ENCODE measurements around the gene R3HDM2.

Gene R3HDM2

DNA sequence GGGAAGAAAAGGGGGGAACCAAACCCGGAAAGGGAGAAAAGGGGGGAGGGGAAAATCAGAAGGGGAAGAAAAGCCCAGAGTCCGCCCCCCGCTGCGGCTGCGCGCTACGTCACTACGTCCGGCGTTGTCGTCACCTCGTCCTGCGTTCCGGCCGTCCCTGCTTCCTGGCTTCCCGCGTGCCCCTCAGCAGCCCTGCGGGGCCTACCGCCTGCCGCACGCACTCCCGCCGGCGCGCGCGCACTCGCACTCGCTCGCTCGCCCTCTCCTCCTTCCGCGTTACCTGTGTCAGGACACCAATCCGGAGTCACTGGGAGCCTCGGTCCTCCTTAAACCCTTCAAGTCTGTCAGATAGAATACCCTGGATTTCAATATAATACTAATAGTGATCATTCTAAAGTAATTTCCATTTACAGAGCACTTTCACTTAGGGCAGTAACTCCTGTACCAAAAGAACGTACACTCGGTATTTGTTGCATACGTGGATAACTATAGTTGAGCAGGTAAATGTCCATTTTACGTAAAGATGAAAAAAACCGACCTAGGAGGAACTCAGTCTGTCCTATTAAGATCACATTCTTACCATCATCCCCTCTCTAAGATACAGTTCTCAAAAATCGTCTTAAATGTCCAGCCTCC is at the start of gene R3HDM2:
TSS of gene R3HDM2 (minus strand) at position 113 of the 636 bp plus-strand sequence. CDS start 120,615 bp downstream, outside the sequence.
- in situ Hi-C loops (cut with MboI; ENCODE audit: low pct_unique_long_range_greater_than_20kb, low sequenced_read_pairs): no loop called here
- peak; percentile 98 for DNase-seq

DNA sequence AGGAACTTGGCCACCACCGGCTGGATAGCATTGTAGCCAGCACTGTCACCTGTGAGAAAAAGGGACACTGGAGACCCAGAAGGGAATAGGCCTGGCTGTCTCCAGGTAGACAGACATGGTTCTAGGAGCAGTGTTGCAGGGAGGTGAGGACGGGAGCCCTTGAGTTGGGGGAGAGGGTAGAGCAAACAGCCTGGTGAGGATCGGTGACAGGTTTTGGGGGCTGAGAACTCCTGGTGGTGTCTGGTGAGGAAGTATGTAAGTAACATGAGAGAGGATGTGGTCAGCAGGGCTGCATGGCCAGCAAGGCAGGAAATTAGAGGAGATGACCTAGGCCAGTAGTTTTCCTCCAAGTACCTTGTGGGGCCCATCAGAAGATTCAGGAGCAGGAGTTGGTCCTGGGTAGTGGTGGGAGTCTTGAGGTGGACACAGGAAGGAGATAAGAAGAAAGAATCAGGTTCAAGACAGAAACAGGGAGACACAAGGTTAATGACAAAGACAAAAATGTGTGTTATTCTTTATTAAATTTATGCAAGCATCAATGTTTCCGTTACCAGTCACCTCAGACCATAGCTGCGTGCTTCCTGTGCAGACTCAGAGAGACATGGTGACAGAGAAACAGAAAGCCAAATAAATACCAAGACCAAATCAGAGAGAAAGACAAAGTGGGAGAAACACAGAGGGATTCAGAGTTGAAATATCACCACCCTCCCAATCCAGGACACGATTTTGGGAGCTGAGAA is 48.7 kb upstream of the R3HDM2 start, which contains the start of gene ARHGAP9:
TSS of gene ARHGAP9 (minus strand) at position 491 of the 740 bp plus-strand sequence. CDS start at position 31, 460 bp downstream.
- DNase-seq: no peak
- in situ Hi-C loops (cut with MboI; ENCODE audit: low pct_unique_long_range_greater_than_20kb, low sequenced_read_pairs): no loop called here

DNA sequence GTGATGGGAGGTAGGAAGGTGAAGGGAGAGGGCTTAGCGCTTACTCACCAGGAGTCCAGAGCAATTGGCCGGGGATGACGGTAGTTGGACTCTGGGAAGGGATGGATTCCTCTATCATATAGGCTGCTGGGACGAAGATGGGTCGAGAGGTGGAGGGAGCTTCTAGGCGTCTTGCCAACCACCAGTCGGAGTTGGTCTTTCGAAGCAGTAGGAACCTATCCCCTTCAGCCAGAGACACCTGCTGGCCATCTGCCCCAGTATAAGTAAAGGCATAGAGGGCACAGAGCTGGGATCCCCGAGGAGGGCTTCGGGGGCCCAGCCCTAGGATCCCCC is 48.2 kb upstream of the R3HDM2 start:
- DNase-seq: no peak
- in situ Hi-C loops (cut with MboI; ENCODE audit: low pct_unique_long_range_greater_than_20kb, low sequenced_read_pairs): no loop called here

DNA sequence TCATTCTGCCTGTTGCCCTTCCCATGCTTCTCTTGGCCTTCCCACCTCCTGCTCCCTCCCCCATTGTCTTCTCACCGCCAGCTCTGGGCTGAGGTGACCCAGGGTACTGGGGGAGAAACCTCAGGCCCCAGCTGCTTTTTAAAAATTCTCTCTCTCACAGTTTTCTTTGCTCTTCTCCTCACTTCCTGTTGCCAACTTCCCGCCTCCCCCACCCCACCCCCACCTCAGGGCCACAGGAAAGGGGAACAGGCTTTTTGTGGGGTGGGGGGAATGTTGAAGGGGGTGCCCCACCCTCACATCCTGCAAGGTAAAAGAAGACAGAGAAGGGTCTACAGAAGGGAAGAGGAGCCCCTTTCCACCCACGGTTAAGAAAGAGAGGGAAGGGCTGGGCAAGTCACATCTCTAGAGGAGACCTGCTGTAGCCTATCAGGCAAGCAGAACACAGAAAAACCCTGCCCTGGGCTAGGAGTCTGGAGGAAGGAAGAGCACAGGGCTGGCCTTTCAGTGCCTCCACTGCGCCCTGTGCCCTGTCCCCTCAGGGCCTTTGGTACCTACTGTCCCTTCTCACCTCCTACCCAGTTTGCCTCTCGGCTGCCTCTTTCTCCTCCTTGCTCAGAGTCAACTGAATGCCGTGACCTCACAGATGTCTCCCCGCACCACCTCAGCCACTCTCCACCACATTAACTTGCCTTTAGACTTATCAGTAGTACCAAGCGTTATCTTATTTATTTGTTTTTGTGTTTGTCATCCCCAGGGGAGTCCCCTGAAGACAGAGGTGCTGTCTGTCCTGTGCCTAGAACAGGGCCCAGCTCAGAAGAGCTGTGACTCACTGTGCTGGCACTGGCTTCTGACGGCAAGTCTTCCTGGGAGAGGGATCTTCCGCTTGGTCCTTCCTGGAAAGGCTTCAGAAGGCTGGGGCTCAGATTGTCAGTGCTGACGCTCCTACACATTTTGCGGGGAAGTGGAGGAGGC is 47.2 kb upstream of the R3HDM2 start:
- peak; percentile 70 for DNase-seq
- in situ Hi-C loops (cut with MboI; ENCODE audit: low pct_unique_long_range_greater_than_20kb, low sequenced_read_pairs): no loop called here

DNA sequence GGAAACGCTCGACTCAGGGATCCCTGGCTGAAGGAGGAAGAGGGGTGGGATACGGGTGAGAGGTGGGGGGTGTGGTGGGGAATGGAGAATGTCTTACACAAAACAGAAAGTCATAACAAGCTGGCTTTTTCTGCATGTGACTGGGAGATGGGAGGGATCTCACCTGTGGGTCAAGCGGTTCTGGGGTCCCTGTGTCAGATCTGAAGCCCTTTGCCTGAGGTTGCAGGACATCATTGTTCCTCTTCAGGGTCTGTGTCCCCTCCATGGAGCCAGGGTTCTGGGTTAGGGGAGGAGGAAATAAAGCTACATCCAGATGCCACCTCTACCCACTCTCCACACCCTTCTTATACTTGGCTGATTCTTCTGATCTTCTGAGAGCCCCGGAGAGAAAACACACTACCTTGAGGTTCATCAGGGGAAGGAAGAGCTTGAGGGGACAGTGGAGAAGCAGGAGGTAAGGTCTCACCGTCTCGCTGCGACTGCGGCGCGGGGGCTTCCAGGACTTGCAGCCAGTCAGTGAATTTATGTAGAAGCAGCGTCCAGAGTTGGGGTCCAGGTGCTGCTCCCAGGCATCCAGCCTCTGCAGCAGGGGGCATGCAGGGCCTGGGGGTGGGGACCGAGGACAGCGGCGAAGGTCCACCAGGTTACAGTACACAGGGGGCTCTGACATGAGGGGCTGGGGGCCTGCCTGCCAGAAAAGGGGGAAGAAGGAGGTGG is 46.3 kb upstream of the R3HDM2 start:
- in situ Hi-C loops (cut with MboI; ENCODE audit: low pct_unique_long_range_greater_than_20kb, low sequenced_read_pairs): no loop called here
- peak; percentile 23 for DNase-seq

DNA sequence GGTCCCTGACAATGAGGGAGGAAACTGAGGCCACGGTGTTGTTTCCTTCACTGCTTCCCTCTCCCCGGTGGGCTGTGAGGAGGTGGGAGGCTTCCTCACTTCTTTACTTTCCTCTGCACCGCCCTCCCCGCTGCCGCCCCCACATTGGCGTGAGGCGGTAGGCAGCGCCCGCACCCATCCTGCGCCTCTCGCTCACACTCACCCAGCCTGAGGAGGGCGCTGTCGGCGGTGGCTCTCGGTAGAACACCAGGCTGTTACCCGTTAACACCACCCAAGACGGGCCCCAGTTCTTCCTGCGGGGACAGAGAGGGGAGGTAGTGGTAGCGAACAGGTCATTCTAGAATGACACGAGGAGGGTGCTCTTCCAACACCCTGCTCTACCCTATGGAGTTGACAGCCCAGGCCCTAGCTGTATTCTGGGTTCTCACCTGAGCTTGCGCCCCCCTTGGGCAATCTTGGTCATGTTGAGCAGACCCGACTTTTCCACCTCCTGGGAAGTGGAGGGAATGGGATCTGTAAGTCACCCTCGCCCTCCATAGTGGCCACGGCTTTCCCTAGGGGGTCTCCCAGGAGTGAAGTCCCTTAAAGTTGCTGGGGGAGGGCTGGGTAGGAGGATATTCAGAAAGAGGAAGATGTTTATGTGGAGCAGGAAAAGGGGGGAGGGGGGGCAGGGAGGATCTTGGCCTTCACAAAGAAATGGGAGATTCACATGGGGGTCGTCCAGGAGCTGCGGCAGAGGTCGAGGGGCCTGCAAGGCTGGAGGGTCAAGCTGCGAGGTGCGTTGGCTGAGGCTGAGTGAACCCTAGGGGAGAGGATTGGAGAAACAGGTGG is 45.5 kb upstream of the R3HDM2 start:
- in situ Hi-C loops (cut with MboI; ENCODE audit: low pct_unique_long_range_greater_than_20kb, low sequenced_read_pairs): no loop called here
- DNase-seq: peak; percentile 85

DNA sequence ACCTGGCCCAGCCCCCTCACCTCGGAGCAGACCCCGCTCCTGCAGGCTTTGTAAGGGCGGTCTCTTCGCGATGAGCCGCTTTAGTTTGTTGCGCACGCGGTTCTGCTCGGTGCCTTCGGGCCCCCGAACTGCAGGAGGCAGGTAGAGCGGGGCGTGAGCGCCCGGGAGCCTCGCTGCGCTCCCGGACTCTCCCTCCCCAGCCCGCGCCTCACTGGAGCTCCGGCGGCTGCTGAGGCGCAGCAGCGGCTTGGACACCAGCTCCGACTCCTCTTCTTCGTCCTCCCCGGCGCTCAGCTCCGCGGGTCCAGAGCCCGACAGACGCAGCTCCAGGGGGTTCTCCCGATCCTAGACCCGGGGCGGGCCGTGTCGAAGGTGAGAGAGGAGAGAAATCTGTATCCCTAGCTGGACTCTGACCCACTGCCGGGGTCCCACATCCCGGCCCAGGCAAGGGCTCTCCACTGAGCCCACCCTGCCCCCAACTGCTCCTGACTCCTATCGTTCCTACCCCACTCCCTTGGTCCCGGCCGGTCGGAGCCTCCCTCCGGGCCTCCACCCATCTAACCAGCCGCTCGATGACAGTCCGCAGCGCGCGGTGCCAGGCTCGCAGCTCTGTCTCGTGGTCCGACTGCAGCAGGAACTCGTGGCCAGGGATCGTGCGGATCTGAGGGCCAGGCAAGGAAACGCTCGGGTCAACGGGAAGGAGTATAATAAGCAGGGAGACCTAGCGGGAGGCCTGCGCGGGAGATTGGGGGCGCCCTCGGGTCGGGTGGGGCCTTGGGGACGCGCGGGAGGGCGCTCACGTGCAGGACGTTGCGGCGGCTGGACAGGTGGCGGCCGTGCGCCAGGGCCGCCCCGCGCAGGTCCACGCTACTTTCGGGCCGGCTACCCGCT is 44.7 kb upstream of the R3HDM2 start:
- DNase-seq: no peak
- in situ Hi-C loops (cut with MboI; ENCODE audit: low pct_unique_long_range_greater_than_20kb, low sequenced_read_pairs): no loop called here

DNA sequence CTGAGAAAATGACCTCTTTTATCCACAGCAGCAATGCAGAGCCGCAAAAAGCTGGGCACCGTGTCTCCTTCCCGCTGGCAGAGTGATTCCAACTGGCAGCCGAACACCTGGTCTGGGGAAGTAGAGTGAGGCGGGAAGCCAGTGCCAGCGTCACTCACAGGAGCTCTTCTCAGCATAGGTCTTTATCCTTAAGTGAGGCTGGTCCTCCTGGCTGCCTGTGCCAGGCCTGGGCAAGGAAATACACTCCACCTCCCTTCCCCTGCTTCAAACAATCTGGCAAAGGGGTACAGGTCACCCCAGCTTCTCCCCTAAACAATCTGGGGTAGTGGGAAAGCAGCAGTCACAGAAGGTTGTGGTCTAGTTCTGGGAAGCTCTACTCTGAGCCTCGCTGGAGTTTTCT is 44.0 kb upstream of the R3HDM2 start:
- in situ Hi-C loops (cut with MboI; ENCODE audit: low pct_unique_long_range_greater_than_20kb, low sequenced_read_pairs): no loop called here
- no peak for DNase-seq

DNA sequence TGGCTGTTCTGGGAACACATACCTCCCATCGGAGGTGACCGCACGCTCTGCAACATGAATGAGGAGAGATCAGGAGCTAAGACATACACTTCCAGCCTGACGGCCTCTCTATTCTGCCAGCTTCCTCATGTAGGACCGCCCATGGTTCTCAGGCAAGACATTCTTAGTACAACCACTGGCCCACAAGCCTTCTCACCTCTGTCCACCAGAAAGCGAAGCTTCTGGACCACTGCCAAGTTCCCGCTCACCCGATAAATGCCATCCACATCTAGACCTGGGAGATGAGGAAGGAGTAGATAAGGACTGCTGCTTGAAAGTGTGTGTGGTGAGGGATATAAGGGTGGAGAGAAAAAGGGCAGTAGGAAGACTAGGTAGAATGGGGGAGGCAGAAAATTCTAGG is 43.6 kb upstream of the R3HDM2 start:
- no peak for DNase-seq
- in situ Hi-C loops (cut with MboI; ENCODE audit: low pct_unique_long_range_greater_than_20kb, low sequenced_read_pairs): no loop called here

DNA sequence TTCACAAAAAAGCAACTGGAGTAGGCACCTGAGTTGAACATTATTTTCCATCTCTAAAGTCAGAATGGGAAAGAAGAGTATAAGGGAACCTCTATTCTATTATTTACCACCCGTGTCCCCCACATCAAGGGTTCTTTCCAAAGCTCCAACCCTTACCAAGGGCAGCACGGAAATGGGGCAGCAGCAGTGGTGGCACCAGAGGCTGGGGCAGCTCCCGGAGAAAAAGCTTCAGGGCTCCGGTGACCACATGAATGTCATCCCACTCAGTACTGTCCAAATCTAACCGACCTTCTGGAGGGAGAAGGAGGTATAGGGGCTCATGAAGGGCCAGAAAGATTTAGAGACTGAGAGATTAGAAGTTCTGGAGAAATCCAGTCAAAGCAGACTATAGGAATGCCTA is 43.0 kb upstream of the R3HDM2 start:
- in situ Hi-C loops (cut with MboI; ENCODE audit: low pct_unique_long_range_greater_than_20kb, low sequenced_read_pairs): no loop called here
- no peak for DNase-seq

DNA sequence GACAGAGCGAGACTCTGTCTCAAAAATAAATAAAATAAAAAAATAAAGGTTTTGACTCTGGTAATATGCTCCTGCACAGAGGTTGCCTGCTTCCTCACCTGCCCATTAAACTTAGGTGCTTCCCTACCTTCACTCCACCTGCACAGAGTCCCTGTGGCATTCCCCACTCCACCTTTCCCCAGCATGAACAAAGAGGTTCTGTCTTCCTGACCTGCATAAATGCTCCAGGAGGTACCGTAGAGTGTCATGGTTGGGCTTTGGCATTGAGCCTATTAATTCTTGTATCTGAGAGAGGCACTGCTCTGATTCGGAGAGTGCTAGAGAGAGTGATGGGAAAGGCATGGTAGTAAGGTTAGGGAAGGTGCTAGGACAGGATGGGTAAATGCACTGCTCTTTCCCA is 42.5 kb upstream of the R3HDM2 start:
- DNase-seq: no peak
- in situ Hi-C loops (cut with MboI; ENCODE audit: low pct_unique_long_range_greater_than_20kb, low sequenced_read_pairs): no loop called here

DNA sequence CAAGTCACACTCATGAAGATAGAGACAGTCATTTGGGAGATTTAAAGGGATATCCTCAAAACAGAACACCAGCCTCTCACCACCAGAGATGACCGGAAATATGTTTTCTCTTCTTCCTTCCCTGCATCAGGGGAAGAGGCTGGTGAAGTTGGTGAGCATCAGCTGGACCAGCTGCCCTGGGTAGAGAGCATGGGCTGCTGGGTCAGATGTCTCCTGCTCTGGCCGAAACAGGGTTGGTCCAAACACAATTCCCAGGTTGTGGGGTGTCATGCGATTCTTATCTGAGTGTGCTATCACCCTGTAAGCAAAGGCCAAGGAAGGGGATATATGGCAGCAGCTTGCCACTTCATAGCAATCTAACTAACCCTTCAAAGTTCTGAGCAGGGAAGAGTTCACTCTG is 41.5 kb upstream of the R3HDM2 start:
- in situ Hi-C loops (cut with MboI; ENCODE audit: low pct_unique_long_range_greater_than_20kb, low sequenced_read_pairs): no loop called here
- DNase-seq: no peak

DNA sequence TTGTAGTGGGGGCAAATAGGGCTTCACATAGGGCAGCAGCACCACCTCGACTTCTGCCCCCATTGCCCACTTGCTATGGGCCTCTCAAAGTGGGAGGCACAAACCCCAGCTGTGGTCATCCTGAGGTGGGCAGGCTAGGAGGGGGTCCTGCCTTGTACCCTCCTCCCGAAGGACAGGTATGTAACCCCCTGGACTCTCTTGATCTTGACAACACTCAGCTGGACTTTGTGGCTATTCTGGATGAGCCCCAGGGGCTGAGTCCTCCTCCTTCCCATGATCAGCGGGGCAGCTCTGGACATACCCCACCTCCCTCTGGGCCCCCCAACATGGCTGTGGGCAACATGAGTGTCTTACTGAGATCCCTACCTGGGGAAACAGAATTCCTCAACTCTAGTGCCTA is 40.8 kb upstream of the R3HDM2 start:
- no peak for DNase-seq
- in situ Hi-C loops (cut with MboI; ENCODE audit: low pct_unique_long_range_greater_than_20kb, low sequenced_read_pairs): no loop called here

DNA sequence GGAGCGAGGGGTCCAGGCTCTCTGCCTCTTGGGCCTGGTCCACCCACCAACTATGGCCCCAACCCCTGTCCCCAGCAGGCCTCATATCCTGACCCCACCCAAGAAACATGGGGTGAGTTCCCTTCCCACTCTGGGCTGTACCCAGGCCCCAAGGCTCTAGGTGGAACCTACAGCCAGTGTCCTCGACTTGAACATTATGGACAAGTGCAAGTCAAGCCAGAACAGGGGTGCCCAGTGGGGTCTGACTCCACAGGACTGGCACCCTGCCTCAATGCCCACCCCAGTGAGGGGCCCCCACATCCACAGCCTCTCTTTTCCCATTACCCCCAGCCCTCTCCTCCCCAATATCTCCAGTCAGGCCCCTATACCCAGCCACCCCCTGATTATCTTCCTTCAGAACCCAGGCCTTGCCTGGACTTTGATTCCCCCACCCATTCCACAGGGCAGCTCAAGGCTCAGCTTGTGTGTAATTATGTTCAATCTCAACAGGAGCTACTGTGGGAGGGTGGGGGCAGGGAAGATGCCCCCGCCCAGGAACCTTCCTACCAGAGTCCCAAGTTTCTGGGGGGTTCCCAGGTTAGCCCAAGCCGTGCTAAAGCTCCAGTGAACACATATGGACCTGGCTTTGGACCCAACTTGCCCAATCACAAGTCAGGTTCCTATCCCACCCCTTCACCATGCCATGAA is 40.3 kb upstream of the R3HDM2 start:
- in situ Hi-C loops (cut with MboI; ENCODE audit: low pct_unique_long_range_greater_than_20kb, low sequenced_read_pairs): no loop called here
- DNase-seq: no peak

DNA sequence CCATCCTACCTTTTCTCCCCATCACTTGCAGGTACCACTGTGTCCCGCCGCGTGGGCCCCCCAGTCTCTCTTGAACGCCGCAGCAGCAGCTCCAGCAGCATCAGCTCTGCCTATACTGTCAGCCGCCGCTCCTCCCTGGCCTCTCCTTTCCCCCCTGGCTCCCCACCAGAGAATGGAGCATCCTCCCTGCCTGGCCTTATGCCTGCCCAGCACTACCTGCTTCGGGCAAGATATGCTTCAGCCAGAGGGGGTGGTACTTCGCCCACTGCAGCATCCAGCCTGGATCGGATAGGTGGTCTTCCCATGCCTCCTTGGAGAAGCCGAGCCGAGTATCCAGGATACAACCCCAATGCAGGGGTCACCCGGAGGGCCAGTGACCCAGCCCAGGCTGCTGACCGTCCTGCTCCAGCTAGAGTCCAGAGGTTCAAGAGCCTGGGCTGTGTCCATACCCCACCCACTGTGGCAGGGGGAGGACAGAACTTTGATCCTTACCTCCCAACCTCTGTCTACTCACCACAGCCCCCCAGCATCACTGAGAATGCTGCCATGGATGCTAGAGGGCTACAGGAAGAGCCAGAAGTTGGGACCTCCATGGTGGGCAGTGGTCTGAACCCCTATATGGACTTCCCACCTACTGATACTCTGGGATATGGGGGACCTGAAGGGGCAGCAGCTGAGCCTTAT is 39.6 kb upstream of the R3HDM2 start:
- DNase-seq: no peak
- in situ Hi-C loops (cut with MboI; ENCODE audit: low pct_unique_long_range_greater_than_20kb, low sequenced_read_pairs): no loop called here
